PC-9 (cell line): ENCODE results near the gene ZACN. TPM values are rescaled to one million over a fixed set of nuclear protein-coding genes. Genes with fewer than 3 reads are reported as not detected.
"Not testable (repeated sequence)": the region's sequence is repeated elsewhere in the genome, so short reads cannot be mapped to it uniquely, and the experiment has no call there.

Source experiments
- BruUV-seq: library from RNA; stranded (reverse); fragments of 400-500 nt; replicated peaks from 2 replicates; lab custom pipeline; 2021; lab: Mats Ljungman, UMichigan
- CTCF ChIA-PET: fragments of 300-600 bp; sonication (Branson Sonifier 250); formaldehyde crosslinking; loops from one replicate; lab custom pipeline; 2022; ENCODE audit warnings: antibody characterized with exemption; lab: Charles Lee
- POLR2A ChIA-PET: fragments of 300-600 bp; sonication (Branson Sonifier 250); formaldehyde crosslinking; loops from one replicate; lab custom pipeline; 2022; ENCODE audit warnings: antibody characterized with exemption; ENCODE audit not compliant: unreplicated experiment; lab: Charles Lee
- DNase-seq, 2 experiments: peaks; one replicate each; pipeline versions ENCODE4 v3.0.0 to v3.0.0-alpha.2; 2015 to 2022; ENCODE audit warnings: mixed read lengths in 1 of 2
- H2AFZ ChIP-seq: fragments of 200-600 bp; sonication (generic); 2 replicates; pipeline ENCODE4 v1.8.1; 2017; ENCODE audit warnings: antibody characterized with exemption
- H3F3A ChIP-seq: fragments of 200-600 bp; sonication (generic); 2 replicates; pipeline ENCODE4 v1.8.1; 2017; ENCODE audit warnings: antibody characterized with exemption, mild to moderate bottlenecking, low read depth; ENCODE audit not compliant: insufficient read depth
- H3K27ac ChIP-seq: fragments of 200-600 bp; sonication (generic); 2 replicates; pipeline ENCODE4 v1.6.1; 2016; ENCODE audit warnings: mixed run types
- H3K27me3 ChIP-seq: fragments of 200-600 bp; sonication (generic); 2 replicates; pipeline ENCODE4 v1.6.1; 2016; ENCODE audit warnings: low read depth, mixed run types; ENCODE audit not compliant: insufficient read depth
- H3K36me3 ChIP-seq: fragments of 200-600 bp; sonication (generic); 2 replicates; pipeline ENCODE4 v1.6.1; 2016; ENCODE audit warnings: low read depth, mixed run types
- H3K4me1 ChIP-seq: fragments of 200-600 bp; sonication (generic); replicated peaks from 2 replicates; pipeline ENCODE4 v1.6.1; 2016; ENCODE audit warnings: mixed run types; ENCODE audit not compliant: insufficient read depth
- H3K4me2 ChIP-seq: fragments of 200-600 bp; sonication (generic); 2 replicates; pipeline ENCODE4 v1.6.1; 2017; ENCODE audit warnings: mixed run types
- H3K4me3 ChIP-seq: fragments of 200-600 bp; sonication (generic); 2 replicates; pipeline ENCODE4 v1.6.1; 2016; ENCODE audit warnings: mixed run types
- H3K79me2 ChIP-seq: fragments of 200-600 bp; sonication (generic); 2 replicates; pipeline ENCODE4 v1.6.1; 2017; ENCODE audit warnings: low read depth, mixed run types
- H3K9me2 ChIP-seq: fragments of 200-600 bp; sonication (generic); 2 replicates; pipeline ENCODE4 v1.8.1; 2017; ENCODE audit warnings: mild to moderate bottlenecking; ENCODE audit not compliant: insufficient read depth
- H3K9me3 ChIP-seq: fragments of 200-600 bp; sonication (generic); 2 replicates; pipeline ENCODE4 v1.8.1; 2016; ENCODE audit warnings: low read depth; ENCODE audit not compliant: insufficient read depth
- H4K20me1 ChIP-seq: fragments of 200-600 bp; sonication (generic); 2 replicates; pipeline ENCODE4 v1.8.1; 2017; ENCODE audit not compliant: insufficient read depth
- CTCF ChIP-seq: fragments of 200-600 bp; sonication (generic); conservative IDR thresholded peaks from 2 replicates; pipeline ENCODE4 v1.6.1; 2017; ENCODE audit warnings: mixed run types, antibody characterized with exemption, mild to moderate bottlenecking, moderate library complexity
- EZH2 ChIP-seq: fragments of 200-600 bp; sonication (generic); IDR thresholded peaks from 2 replicates; pipeline ENCODE4 v1.8.0; 2017; ENCODE audit warnings: antibody characterized with exemption, low read depth
- intact Hi-C: fragments of 100-400 bp; cut with micrococcal nuclease; formaldehyde crosslinking; loops from one replicate; pipeline ENCODE4 v1.10.0; 2022; ENCODE audit not compliant: unreplicated experiment
- total RNA-seq: library from RNA; stranded (reverse); gene quantifications from 2 replicates; pipeline ENCODE4 v1.2.3, GENCODE V29; 2021

The ZACN gene
- total RNA-seq, 1 experiment from 2014 or later = not detected

DNA sequence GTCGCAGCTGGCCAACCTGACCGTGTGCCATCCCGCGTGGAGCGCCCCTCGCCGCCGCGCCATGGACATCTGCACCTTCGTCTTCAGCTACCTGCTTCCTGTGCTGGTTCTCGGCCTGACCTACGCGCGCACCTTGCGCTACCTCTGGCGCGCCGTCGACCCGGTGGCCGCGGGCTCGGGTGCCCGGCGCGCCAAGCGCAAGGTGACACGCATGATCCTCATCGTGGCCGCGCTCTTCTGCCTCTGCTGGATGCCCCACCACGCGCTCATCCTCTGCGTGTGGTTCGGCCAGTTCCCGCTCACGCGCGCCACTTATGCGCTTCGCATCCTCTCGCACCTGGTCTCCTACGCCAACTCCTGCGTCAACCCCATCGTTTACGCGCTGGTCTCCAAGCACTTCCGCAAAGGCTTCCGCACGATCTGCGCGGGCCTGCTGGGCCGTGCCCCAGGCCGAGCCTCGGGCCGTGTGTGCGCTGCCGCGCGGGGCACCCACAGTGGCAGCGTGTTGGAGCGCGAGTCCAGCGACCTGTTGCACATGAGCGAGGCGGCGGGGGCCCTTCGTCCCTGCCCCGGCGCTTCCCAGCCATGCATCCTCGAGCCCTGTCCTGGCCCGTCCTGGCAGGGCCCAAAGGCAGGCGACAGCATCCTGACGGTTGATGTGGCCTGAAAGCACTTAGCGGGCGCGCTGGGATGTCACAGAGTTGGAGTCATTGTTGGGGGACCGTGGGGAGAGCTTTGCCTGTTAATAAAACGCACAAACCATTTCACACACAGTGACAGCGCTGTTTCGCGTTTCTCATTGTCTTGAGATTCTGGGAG is 2.0 kb upstream of the ZACN start:
- ChIA-PET CTCF (no interaction called here), POLR2A (interaction anchor here (0.7 kb wide), 1 partner anchor 199 kb away, joined by 4 read pairs; no protein-coding TSS in a partner anchor)
- Histone ChIP-seq H3K4me3 (no peak overlapping the region), H3K36me3 (no peaks in the 10 kb centered on the region), H4K20me1 (no peaks in the 10 kb centered on the region), H3F3A (no peaks in the 10 kb centered on the region), H3K9me3 (no peaks in the 10 kb centered on the region), H3K27ac (no peak overlapping the region), H3K79me2 (peaks cover 7% of the 10 kb centered on the region), H2AFZ (no peak overlapping the region), H3K9me2 (no peaks in the 10 kb centered on the region), H3K27me3 (no peaks in the 10 kb centered on the region; the same call in 1 of the 2 replicates), H3K4me2 (no peak overlapping the region), H3K4me1 (no peaks in the 10 kb centered on the region)
- no TSS peak for BruUV-seq
- TF ChIP-seq EZH2 (no peak), CTCF (no peak)
- intact Hi-C loops = no loop called here
- no peak for DNase-seq

GRCh38 chr17:76077584-76078110 is 1.3 kb upstream of the ZACN start:
- H3K27me3 ChIP-seq = no peaks in the 10 kb centered on the region; the same call in 1 of the 2 replicates
- H3K4me2 ChIP-seq = no peak overlapping the region
- H2AFZ ChIP-seq = no peak overlapping the region
- ChIA-PET CTCF (interaction anchor here (0.6 kb wide), 1 partner anchor 48 kb away, joined by 4 read pairs; no protein-coding TSS in a partner anchor), POLR2A (interaction anchor here (0.7 kb wide), 1 partner anchor 198 kb away, joined by 4 read pairs; no protein-coding TSS in a partner anchor)
- H3K27ac ChIP-seq = no peak overlapping the region
- intact Hi-C loops = no loop called here
- no peak for DNase-seq
- H3K4me1 ChIP-seq = no peaks in the 10 kb centered on the region
- no peaks in the 10 kb centered on the region for H3K36me3 ChIP-seq
- H3K9me3 ChIP-seq = no peaks in the 10 kb centered on the region
- 0 out of 2 replicates have a peak, but pooled peaks cover 3% of the 10 kb centered on the region for H3K79me2 ChIP-seq
- no peaks in the 10 kb centered on the region for H3K9me2 ChIP-seq
- no peaks in the 10 kb centered on the region for H3F3A ChIP-seq
- no peak overlapping the region for H3K4me3 ChIP-seq
- no peaks in the 10 kb centered on the region for H4K20me1 ChIP-seq
- BruUV-seq = no TSS peak
- no peak for TF ChIP-seq CTCF
- no peak for TF ChIP-seq EZH2

GRCh38 chr17:76078370-76078769 is 612 bp upstream of the ZACN start:
- TSS peak; percentile 5 for BruUV-seq
- intact Hi-C loops = not testable (repeated sequence)

More at GRCh38 chr17:76078370-76078769, 612 bp upstream of the ZACN start:
- H3K4me1 ChIP-seq, DNase-seq, H3K27ac ChIP-seq, H3K27me3 ChIP-seq, H3K79me2 ChIP-seq, H3K9me3 ChIP-seq, H2AFZ ChIP-seq, H3K4me3 ChIP-seq, H3K9me2 ChIP-seq, POLR2A ChIA-PET, H3F3A ChIP-seq, H3K36me3 ChIP-seq, H3K4me2 ChIP-seq, H4K20me1 ChIP-seq: not testable (repeated sequence)
- CTCF ChIA-PET = interaction anchor here (0.6 kb wide), 1 partner anchor 48 kb away, joined by 4 read pairs; no protein-coding TSS in a partner anchor
